WI38 (cell line): ENCODE results near the gene ADGRL1.

Experiments
- H3K4me3 ChIP-seq: 2 replicates; pipeline ENCODE4 v1.5.1; 2011; ENCODE audit warnings: low read depth, mild to moderate bottlenecking, control low read depth, low read length
- TF ChIP-seq, protein P1 (sequence below): IDR thresholded peaks from 2 replicates; pipeline ENCODE4 v1.5.1; 2012; ENCODE audit warnings: low read depth, mild to moderate bottlenecking, control low read depth, low read length

ADGRL1 gene

GRCh38 chr19:14101003-14101545 lies 104.9 kb downstream of the ADGRL1 start:
- TF ChIP-seq, protein P1, sequence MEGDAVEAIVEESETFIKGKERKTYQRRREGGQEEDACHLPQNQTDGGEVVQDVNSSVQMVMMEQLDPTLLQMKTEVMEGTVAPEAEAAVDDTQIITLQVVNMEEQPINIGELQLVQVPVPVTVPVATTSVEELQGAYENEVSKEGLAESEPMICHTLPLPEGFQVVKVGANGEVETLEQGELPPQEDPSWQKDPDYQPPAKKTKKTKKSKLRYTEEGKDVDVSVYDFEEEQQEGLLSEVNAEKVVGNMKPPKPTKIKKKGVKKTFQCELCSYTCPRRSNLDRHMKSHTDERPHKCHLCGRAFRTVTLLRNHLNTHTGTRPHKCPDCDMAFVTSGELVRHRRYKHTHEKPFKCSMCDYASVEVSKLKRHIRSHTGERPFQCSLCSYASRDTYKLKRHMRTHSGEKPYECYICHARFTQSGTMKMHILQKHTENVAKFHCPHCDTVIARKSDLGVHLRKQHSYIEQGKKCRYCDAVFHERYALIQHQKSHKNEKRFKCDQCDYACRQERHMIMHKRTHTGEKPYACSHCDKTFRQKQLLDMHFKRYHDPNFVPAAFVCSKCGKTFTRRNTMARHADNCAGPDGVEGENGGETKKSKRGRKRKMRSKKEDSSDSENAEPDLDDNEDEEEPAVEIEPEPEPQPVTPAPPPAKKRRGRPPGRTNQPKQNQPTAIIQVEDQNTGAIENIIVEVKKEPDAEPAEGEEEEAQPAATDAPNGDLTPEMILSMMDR = no peak
- no peak overlapping the region for H3K4me3 ChIP-seq
